NCI-H345 treated with DMSO at 0.1 percent for 48 hours (cell line): ENCODE measurements around the gene SGO2.
"Not testable (repeated sequence)": the region's sequence is repeated elsewhere in the genome, so short reads cannot be mapped to it uniquely, and the experiment has no call there.

ENCODE experiments used
- DNase-seq: peaks from one replicate; lab custom pipeline; 2025; ENCODE audit not compliant: unreplicated experiment; lab: John Stamatoyannopoulos, UW

Gene SGO2

DNA sequence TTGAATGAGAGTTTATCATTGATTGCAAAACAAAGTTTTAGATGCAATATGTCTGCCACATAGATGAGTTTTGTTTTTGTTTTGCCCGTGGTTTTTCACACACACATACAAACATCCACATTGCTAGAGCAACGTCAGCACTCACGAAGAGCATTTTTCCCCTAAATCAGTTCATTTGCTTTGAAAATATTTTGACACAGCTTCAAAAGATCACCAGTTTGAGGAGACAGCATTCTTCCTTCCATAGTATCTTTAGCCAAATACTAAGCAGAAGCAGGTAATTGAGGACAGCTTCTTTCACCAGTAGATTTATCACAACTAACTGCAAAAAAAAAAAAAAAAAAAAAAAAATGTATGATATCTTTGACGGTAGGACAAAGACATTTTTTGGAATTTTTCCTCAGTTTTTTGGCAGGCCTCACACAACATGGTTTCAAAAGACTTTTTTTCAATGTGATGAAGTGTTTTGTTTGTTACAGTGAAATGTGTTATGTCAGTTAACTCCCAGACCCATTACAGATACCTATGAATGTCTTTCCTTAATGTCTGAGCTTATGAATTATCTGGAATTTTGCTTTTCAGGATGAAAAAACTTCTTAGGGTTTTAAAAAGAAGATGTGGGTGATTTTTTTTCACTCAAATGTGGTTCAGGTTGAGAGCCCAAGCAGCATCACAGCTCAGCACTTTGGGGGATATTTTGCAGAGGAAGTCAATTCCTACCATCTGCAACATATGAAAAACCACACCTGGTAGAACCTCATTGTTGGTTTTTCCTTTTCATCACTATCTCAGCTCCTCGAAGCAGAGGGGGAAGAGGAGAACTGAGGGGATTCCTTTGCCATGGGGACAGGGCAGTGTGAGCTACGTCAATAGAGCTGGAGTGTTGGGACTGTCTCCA lies 91.4 kb downstream of the SGO2 start:
- no peak for DNase-seq

DNA sequence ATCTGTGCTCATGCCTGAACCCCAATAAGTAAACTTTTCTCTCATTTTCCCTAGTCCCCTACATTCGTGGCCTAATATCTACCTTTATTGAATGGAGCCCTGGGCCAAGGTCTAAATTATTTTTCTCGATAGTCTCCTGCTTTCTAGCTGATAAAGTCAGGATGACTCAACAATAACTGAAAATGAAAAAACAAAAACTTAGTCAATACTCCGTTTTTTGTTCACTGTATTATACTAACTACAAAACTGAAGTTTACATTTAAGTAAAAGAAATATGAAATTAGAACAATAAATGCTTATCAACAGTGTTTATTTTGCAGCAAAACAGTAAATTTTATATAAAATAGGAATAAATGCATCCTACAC lies 92.0 kb downstream of the SGO2 start:
- DNase-seq: no peak

DNA sequence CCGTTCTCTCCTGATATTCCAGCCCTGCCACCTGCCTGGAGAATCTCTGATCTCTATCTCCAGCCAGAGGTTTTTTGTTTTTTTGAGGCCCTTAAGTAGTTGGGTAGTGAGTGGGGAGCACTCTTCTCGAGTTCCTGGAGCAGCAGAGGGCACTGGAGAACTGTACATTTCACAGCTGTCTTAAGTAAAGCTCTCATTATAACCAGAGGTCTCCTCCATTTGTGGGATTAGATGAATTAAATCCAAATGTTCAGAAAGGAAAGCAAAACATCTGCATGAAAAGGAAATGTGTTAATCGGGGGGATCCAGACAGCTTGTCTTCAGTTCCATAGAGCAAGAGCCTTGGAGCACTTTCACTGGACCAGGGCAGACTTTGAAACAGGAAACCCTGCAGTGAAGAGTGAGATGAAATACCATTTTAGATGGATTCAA lies 92.6 kb downstream of the SGO2 start:
- no peak for DNase-seq

DNA sequence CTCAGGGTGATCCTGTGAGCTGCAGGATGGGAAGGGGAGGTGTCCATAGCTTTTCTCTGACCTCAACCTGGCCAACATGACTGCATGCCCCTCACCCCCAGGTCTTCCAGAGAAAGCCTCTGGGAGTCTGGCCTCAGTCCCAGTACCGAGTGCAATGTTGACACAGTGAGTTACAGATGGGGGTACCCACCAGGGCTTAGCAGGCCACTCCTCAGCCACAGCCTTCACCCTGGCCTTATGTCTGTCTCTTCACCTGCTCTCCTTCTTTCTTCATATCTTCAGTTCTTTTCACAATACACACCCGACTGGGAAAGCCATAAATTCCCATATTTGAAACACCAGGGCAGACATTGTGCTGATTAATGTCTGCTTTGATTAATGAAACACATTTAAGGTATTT lies 93.3 kb downstream of the SGO2 start:
- no peak for DNase-seq

DNA sequence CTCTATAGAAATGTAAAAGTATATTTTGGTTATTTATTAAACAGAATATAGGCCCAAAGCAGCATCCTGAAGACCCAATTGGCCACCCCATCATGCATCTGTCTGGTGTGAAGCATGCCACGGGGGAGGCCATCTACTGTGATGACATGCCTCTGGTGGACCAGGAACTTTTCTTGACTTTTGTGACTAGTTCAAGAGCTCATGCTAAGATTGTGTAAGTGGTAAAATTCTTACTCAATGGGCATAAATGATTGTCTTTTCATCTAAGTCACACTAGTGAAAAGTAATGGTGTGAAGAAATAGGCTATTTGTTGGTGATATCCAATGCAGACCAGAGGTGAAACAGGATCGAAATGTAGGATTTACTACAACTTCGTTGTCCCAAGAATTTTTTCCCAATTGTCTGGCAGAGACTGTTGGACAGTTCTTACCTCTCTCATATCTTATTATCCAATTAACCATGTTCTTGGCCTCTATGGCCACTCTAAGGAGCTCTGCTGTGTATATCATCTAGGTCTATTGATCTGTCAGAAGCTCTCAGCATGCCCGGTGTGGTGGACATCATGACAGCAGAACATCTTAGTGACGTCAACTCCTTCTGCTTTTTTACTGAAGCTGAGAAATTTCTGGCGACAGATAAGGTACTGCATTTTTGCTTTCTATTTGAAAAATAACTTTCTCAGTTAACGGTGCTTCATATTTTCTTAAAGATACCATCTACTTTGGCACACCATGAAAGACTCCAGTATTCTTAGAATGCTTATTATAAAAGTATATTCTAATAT lies 94.8 kb downstream of the SGO2 start:
- no peak for DNase-seq

DNA sequence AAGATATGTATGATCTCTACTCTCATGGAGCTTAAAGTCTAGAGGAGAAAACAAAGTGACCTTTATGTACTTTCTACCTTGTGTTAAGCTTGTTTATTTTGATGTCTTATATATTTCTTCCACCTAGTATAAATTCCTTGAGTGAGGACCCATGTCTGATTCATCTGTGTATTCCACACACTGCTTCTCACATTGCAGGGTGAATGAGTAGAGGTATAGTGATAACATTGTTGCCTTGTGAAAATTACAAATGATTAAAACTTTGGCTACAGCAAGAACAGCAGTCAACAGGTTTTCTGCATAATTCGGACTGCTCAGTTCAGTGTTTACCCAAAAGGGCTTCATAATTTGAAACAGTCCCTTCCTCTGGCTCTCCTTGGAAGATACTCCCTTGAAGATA lies 96.1 kb downstream of the SGO2 start:
- DNase-seq: no peak

DNA sequence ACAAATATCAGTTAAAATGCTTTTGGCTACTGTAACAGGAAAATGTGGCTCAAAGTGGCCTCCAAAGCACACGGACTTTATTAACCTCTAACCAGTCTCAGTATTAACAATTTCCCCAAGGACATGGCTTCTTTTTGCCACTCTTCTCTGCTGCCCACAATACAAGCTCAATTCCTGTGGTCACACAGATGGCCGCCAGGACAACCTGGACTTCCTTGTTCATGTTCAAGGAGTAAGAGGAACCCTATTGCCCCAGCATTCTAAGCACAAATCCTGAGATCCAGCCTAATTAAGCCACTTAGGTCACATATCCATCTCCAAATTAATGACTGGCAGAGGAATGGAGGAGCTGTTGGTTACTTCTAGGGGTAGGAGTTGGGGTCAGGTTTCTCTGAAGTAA lies 98.0 kb downstream of the SGO2 start:
- no peak for DNase-seq

DNA sequence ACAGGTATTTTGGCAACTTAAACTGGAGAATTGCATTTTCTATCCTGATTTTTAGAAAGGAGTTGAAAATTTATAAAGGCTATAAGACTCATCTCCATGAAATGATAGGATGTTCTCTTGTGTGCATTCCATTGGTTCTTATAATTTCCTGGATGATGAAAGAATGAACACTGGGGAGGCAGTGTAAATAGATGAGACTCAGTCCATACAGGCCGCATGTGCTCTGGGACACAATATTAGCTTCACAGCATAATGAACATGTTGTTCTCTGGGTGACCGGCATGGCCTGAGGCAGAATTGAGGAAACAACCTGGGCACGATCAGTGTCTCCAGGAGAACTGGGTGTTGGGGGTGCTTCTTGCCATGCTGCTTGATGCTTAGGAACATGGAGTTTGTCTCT lies 98.7 kb downstream of the SGO2 start:
- DNase-seq: no peak

DNA sequence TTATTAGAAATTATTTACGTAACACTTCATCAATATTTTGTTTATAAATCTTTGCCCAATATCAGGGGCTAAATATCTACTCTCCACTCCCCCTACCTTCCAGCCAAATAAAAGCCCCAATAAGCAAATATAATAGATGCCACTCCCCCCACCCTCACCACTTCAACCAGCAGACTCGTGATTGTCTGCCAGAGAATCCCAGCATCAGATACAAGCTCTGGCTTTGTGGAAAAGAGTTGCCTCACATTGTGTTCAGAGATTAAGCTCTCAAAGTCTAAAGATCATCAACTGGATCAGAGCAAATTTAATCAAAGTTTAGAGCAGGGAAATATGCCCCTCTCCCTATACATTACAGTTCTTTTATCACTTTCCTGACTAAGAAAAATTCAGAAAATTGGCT lies 99.3 kb downstream of the SGO2 start:
- DNase-seq: no peak

DNA sequence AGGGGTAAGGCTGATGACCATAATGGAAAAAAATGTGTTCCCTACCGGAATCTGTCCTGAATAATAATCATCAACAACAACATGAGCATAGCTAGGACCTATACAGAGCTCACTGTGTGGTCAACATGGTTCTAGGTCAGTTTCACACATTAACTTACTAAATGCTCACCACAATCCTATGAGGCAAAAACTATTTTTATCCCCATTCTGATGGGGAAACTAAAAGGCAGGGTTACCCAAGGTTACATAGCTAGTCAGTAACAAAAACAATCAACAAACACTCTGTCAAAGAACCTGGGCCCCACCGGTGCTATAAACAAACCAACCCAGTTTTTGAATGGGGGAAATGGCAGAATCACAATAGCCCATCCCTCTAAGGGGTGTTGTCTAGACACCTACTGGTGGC lies 100.0 kb downstream of the SGO2 start:
- DNase-seq: no peak

DNA sequence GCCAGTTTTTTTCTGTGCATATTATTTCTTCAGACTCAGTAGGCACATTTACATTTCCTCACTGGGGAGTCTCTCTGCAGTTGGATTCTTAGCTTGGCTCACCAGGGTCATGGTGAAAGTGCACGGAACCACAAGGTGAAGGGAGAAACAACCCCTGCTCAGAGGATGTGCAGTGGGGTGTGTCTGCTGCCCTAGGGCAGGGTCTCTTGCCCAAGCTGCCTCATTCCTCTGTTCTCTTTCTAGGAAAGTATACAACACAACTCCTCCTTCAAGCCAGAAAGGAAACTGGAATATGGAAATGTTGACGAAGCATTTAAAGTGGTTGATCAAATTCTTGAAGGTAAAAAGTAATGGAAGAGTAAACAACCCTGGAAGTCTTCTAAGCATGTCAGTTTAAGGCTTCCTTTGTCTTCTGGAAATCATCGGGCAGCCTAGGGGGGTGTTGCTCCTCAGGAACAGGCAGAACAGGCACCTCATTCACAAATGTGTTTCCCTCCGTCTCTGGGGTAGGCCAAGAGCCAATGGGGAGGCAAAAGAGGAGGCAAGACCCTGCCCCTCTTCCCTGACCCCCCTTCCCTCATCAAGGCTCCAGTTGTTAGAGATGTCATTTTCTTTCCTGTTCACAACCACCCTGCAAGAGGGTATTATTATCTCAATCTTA lies 101.2 kb downstream of the SGO2 start:
- DNase-seq: no peak

DNA sequence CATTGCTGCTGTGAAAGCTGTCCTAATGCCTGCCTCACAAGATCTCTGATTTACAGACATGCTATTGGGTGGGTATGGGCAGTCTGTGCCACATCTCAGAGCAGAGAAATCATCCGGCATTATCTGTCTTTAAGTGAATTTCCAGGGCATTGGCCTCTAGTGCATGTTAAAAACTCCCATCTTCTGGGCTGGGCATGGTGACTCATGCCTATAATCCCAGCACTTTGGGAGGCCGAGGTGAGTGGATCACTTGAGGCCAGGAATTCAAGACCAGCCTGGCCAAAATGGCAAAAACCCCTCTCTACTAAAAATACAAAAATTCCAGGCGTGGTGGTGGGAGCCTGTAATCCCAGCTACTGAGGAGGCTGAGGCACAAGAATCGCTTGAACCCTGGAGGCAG lies 102.5 kb downstream of the SGO2 start:
- DNase-seq: not testable (repeated sequence)

DNA sequence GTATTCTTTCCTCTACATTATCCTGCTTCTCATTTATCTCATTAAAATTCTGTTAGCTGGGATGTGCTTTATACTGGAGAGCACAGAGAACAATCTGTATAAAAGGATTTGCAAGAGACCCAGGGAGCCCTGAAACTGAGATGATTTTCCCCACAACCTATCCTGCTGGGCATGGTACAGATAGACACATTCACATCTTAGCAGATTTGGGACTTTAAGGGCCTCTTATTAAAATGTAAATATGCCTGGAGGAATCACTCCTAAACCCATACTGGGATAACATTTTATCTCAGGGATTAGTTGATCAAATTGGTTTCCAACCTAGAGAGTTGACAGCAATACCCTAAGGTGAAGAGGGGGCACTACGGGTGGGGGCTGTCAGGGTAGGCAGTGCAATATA lies 105.3 kb downstream of the SGO2 start:
- no peak for DNase-seq
